ENCODE results near the gene RNASET2. TPM values are rescaled to one million over a fixed set of nuclear protein-coding genes. Genes with fewer than 3 reads are reported as not detected.

RNASET2 gene
- total and polyA plus RNA-seq, 2 of the 13 experiments (the other 11 are each of a cell fraction or from before 2014, with no cell fraction given), result 44.6 to 597 TPM

- TF ChIP-seq SNRNP70 (IDR thresholded peaks at IDR 0.05; ENCODE audit: low read depth, low read length) (no peak), GABPB1 (CRISPR knock-in tag; IDR thresholded peaks at IDR 0.05) (peak; percentile 92), RBFOX2 (IDR thresholded peaks at IDR 0.05; ENCODE audit: low read depth, low read length) (peak; percentile 80), TIGD3 (CRISPR knock-in tag; IDR thresholded peaks at IDR 0.05; ENCODE audit: borderline replicate concordance) (no peak), NFAT5 (CRISPR knock-in tag; IDR thresholded peaks at IDR 0.05) (no peak), NR2C2 (CRISPR knock-in tag; IDR thresholded peaks at IDR 0.05; ENCODE audit: borderline replicate concordance) (no peak; the same call in none of the 2 replicates), CBFB (CRISPR knock-in tag; IDR thresholded peaks at IDR 0.05) (no peak), ZNF790 (CRISPR knock-in tag; IDR thresholded peaks at IDR 0.05; ENCODE audit: borderline replicate concordance) (0 out of 2 replicates have a peak, but pooled peaks have one; percentile 18), ZFP37 (CRISPR knock-in tag; IDR thresholded peaks at IDR 0.05; ENCODE audit: borderline replicate concordance) (peak; percentile 32; the same call in 1 of the 2 replicates), IRF2 (CRISPR knock-in tag; IDR thresholded peaks at IDR 0.05) (peak; percentile 62; the same call in 1 of the 2 replicates), CC2D1A (CRISPR knock-in tag; IDR thresholded peaks at IDR 0.05) (no peak), KDM6A (CRISPR knock-in tag; IDR thresholded peaks at IDR 0.05; ENCODE audit: low read depth) (no peak), ELK4 (CRISPR knock-in tag; IDR thresholded peaks at IDR 0.05; ENCODE audit: borderline replicate concordance) (no peak), SP1 (IDR thresholded peaks at IDR 0.05) (no peak), SP1 (CRISPR knock-in tag; IDR thresholded peaks at IDR 0.05) (peak; percentile 56; the same call in 1 of the 2 replicates), ZNF577 (CRISPR knock-in tag; IDR thresholded peaks at IDR 0.05; ENCODE audit: borderline replicate concordance, low read depth) (no peak), DNMT1 (CRISPR knock-in tag; IDR thresholded peaks at IDR 0.05) (no peak), ARNTL (CRISPR knock-in tag; IDR thresholded peaks at IDR 0.05) (no peak; the same call in 1 of the 2 replicates), ZMYM3 (CRISPR knock-in tag; IDR thresholded peaks at IDR 0.05) (no peak)
- TF ChIP-seq, protein P1, sequence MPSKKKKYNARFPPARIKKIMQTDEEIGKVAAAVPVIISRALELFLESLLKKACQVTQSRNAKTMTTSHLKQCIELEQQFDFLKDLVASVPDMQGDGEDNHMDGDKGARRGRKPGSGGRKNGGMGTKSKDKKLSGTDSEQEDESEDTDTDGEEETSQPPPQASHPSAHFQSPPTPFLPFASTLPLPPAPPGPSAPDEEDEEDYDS (CRISPR knock-in tag; IDR thresholded peaks at IDR 0.05), result peak; percentile 76
These were observed 896 bp upstream of the RNASET2 start (continued) for GRCh38 chr6:166957087-166957804.

Measured in HepG2 (cell line).